Activated B cell treated with CpG ODN at 0.5 μM for 24 hours (primary cell): ENCODE measurements around the gene NAT14. TPM values are rescaled to one million over a fixed set of nuclear protein-coding genes. Genes with fewer than 3 reads are reported as not detected.

Source experiments
- ATAC-seq: fragments of 200-7000 bp; cut with Tn5 transposase; one replicate; pipeline ENCODE4 v1.10.0; 2021; ENCODE audit warnings: low read depth, mild to moderate bottlenecking, moderate library complexity
- CTCF ChIA-PET: fragments of 350-600 bp; sonication (Branson Sonifier 250); formaldehyde crosslinking; loops from one replicate; lab custom pipeline; 2021; ENCODE audit warnings: antibody characterized with exemption; lab: Charles Lee
- POLR2A ChIA-PET: fragments of 350-600 bp; sonication (Branson Sonifier 250); formaldehyde crosslinking; loops from one replicate; lab custom pipeline; 2021; ENCODE audit warnings: antibody characterized with exemption; lab: Charles Lee
- DNase-seq: peaks from one replicate; pipeline ENCODE4 v3.0.0; 2022
- H3K27ac Mint-ChIP-seq: one replicate; pipeline ENCODE4 v1.8.0; 2020; ENCODE audit warnings: mixed read lengths
- H3K27me3 Mint-ChIP-seq: one replicate; pipeline ENCODE4 v1.8.0; 2021; ENCODE audit warnings: mixed read lengths
- H3K36me3 Mint-ChIP-seq: one replicate; pipeline ENCODE4 v1.8.0; 2021; ENCODE audit warnings: low read depth, mixed read lengths
- H3K4me1 Mint-ChIP-seq: one replicate; pipeline ENCODE4 v1.8.0; 2021; ENCODE audit warnings: mixed read lengths
- H3K4me3 Mint-ChIP-seq: one replicate; pipeline ENCODE4 v1.8.0; 2020; ENCODE audit warnings: mild to moderate bottlenecking, mixed read lengths
- H3K9me3 Mint-ChIP-seq: one replicate; pipeline ENCODE4 v1.8.0; 2020; ENCODE audit warnings: mixed read lengths
- intact Hi-C: fragments of 100-400 bp; cut with micrococcal nuclease; formaldehyde crosslinking; loops from one replicate; pipeline ENCODE4 v1.15.1; 2024
- total RNA-seq: library from RNA; stranded (reverse); gene quantifications from 2 replicates; pipeline ENCODE4 v1.2.3, GENCODE V29; 2022
- TF ChIP-seq, protein P1 (sequence below): fragments of 200-600 bp; IDR thresholded peaks from one replicate; pipeline ENCODE4 v1.8.0; 2022; ENCODE audit warnings: antibody characterized with exemption, mild to moderate bottlenecking

Gene NAT14
- total RNA-seq, 1 donor from 2014 or later: 13.8 TPM

DNA sequence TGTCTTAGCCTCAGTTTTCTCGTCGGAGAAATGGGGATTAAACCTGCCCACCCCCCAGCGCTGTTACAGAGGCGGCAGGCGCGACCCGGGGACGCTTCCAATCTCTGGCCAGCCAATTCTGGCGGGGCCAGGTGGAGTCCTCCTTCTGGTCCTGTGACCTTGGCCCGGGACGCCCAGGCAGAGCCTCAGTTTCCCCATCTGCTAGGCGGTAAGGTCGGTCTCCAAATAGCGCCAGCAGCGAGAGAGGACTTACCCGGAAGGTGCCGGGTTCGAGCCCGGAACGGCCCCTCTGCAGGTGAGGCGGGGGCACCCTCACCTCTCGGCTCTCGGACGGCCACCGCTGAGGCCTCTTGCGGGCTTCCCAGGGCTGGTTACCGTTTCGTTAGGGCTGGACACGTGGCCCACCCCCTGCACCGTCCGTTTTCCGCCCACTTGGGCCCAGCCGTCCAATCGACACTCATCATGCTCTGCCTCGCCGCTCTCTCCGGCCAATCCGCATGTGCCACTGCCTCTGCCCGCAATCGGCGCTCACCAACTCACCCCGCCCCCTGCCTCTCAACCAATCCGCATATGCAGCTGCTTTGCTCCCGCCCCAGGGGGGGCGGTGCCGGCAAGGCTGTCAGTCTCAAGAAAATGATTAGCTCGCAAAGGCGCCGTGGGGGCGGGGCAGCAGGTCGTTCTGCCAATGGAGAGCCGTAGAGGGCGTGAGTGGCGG, 23.6 kb upstream of the NAT14 start, which contains the start of gene ISOC2:
Gene ISOC2, minus strand, starts transcription at position 384 of the 715 bp plus-strand sequence. CDS start 5,156 bp downstream, outside the sequence.
- TF ChIP-seq, protein P1, sequence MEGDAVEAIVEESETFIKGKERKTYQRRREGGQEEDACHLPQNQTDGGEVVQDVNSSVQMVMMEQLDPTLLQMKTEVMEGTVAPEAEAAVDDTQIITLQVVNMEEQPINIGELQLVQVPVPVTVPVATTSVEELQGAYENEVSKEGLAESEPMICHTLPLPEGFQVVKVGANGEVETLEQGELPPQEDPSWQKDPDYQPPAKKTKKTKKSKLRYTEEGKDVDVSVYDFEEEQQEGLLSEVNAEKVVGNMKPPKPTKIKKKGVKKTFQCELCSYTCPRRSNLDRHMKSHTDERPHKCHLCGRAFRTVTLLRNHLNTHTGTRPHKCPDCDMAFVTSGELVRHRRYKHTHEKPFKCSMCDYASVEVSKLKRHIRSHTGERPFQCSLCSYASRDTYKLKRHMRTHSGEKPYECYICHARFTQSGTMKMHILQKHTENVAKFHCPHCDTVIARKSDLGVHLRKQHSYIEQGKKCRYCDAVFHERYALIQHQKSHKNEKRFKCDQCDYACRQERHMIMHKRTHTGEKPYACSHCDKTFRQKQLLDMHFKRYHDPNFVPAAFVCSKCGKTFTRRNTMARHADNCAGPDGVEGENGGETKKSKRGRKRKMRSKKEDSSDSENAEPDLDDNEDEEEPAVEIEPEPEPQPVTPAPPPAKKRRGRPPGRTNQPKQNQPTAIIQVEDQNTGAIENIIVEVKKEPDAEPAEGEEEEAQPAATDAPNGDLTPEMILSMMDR: no peak
- intact Hi-C loops: loop anchor here (1.0 to 5.0 kb wide), 5 partner anchors 15 to 181 kb away; partner anchors contain the start of genes KMT5C, ZNF580, ZNF581 and ZNF628
- ChIA-PET CTCF (interaction anchor here (1.0 kb wide), 3 partner anchors 16 to 170 kb away, joined by 3 to 9 read pairs (median 3); partner anchors contain the start of gene ZNF628), POLR2A (interaction anchor here (0.7 to 1.6 kb wide), 14 partner anchors 15 to 207 kb away, joined by 3 to 49 read pairs (median 4); partner anchors contain the start of genes FIZ1, HSPBP1, KMT5C and NAT14)
- ATAC-seq: peak; percentile 96
- H3K4me3 Mint-ChIP-seq: peak within 1 kb of the TSS; percentile 89
- no peaks in the 10 kb centered on the region for H3K27me3 Mint-ChIP-seq
- H3K36me3 Mint-ChIP-seq: peaks cover 2% of the 10 kb centered on the region
- H3K27ac Mint-ChIP-seq: peak within 1 kb of the TSS; percentile 82
- peak; percentile 100 for DNase-seq
- H3K9me3 Mint-ChIP-seq: no peaks in the 10 kb centered on the region
- H3K4me1 Mint-ChIP-seq: peaks cover 22% of the 10 kb centered on the region

DNA sequence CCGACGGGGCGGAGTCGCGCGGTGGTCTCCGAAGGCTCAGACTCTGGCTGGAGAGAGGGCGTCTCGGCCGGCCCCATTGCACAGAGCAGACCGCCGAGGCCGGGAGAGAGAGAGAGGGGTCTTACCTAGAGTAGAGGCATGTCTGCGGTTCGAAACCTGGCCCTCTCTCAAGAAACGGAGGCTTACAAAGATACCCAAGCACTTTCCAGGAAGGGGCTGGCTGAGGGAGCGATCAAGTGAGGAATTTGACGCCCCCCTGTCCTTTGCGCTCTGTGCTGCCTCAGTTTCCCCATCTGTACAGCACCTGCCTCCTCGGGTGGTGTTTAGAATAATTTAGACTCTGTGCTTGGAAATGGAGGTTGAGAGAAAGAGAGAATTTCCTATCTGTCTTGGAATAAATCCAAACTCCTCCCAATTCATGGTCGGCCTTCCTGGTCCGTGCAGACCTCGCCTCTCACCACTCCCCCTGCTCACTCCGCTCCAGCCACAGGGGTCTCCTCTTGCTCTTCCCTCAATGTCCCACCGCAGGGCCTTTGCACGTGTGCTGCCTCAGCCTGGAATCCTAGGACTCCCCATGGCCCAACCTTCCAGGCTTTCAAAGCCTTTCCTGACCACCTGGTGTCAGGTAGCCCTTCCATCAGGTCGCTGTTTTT, 22.9 kb upstream of the NAT14 start:
- intact Hi-C loops: loop anchor here (1.0 to 5.0 kb wide), 5 partner anchors 14 to 180 kb away; partner anchors contain the start of genes KMT5C, ZNF580, ZNF581 and ZNF628
- TF ChIP-seq, protein P1: no peak
- H3K4me1 Mint-ChIP-seq: peaks cover 22% of the 10 kb centered on the region
- peak overlapping the region; percentile 89 for H3K4me3 Mint-ChIP-seq
- H3K36me3 Mint-ChIP-seq: peaks cover 2% of the 10 kb centered on the region
- no peaks in the 10 kb centered on the region for H3K27me3 Mint-ChIP-seq
- H3K9me3 Mint-ChIP-seq: no peaks in the 10 kb centered on the region
- no peak for DNase-seq
- peak overlapping the region; percentile 82 for H3K27ac Mint-ChIP-seq
- CTCF ChIA-PET: interaction anchor here (1.0 kb wide), 3 partner anchors 15 to 169 kb away, joined by 3 to 9 read pairs (median 3); partner anchors contain the start of gene ZNF628
- no peak for ATAC-seq
- POLR2A ChIA-PET: interaction anchor here (0.7 to 1.6 kb wide), 15 partner anchors 15 to 208 kb away, joined by 3 to 49 read pairs (median 4); partner anchors contain the start of genes FIZ1, HSPBP1, KMT5C and NAT14

DNA sequence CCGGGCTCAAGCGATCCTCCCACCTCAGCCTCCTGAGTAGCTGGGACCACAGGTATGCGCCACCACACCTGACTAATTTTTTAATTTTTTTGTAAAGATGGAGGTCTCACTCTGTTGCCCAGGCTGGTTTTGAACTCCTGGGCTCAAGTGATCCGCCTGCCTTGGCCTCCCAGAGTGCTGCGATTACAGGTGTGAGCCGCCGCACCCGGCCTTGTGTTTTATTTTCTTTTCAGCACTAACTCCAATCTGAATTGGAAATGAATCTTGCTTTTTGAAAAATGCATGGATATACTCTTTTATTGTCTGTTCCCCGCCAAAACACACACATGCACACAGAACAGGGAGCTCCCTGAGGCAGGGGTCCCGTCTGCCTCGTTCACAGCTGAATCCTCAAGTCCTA, 22.3 kb upstream of the NAT14 start:
- Mint-ChIP-seq H3K4me3 (peak overlapping the region; percentile 89), H3K36me3 (peaks cover 2% of the 10 kb centered on the region), H3K27me3 (no peaks in the 10 kb centered on the region), H3K27ac (no peak overlapping the region), H3K9me3 (no peaks in the 10 kb centered on the region), H3K4me1 (peaks cover 22% of the 10 kb centered on the region)
- POLR2A ChIA-PET: interaction anchor here (0.9 kb wide), 1 partner anchor 137 kb away, joined by 3 read pairs; the partner anchor contains the start of genes FIZ1 and ZNF524
- TF ChIP-seq, protein P1: no peak
- no peak for ATAC-seq
- no peak for DNase-seq
- CTCF ChIA-PET: no interaction called here
- intact Hi-C loops: loop anchor here (5.0 kb wide), 1 partner anchor 180 kb away; the partner anchor contains the start of genes ZNF580 and ZNF581

DNA sequence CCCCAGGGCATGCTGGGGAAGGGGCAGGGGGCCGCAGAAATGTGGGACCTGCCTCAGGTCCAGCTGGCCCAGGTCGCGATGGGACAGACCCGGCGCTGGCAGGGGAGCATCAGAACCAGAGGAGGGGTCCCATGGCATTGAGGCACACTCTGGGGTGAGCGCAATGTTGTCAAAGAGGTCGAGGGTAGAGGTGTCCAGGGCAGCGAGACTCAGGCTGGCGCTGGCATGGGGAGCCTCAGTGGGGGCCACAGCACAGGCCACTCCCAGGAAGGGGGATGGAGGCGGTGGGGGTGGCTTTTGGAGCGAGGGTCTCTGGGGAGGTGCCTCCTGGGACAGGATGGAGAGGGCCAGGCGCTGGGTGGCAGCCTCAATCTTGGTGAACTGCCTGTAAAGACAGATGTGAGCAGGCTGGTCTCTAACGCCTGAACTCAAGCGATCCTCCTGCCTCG, 21.4 kb upstream of the NAT14 start:
- DNase-seq (no peak), ATAC-seq (no peak)
- H3K27me3 Mint-ChIP-seq: no peaks in the 10 kb centered on the region
- H3K27ac Mint-ChIP-seq: no peak overlapping the region
- ChIA-PET CTCF (no interaction called here), POLR2A (no interaction called here)
- H3K36me3 Mint-ChIP-seq: peaks cover 2% of the 10 kb centered on the region
- intact Hi-C loops: loop anchor here (5.0 kb wide), 1 partner anchor 179 kb away; the partner anchor contains the start of genes ZNF580 and ZNF581
- TF ChIP-seq, protein P1: no peak
- H3K4me3 Mint-ChIP-seq: no peak overlapping the region
- no peaks in the 10 kb centered on the region for H3K9me3 Mint-ChIP-seq
- H3K4me1 Mint-ChIP-seq: peaks cover 25% of the 10 kb centered on the region
